H7 (cell line): ENCODE measurements around the gene PIP5K1A. TPM values are rescaled to one million over a fixed set of nuclear protein-coding genes. Genes with fewer than 3 reads are reported as not detected.
"Not testable (repeated sequence)": the region's sequence is repeated elsewhere in the genome, so short reads cannot be mapped to it uniquely, and the experiment has no call there.

Experiments
- DNase-seq: peaks from one replicate; pipeline ENCODE4 v3.0.0; 2012
- H3K27me3 ChIP-seq: 2 replicates; pipeline ENCODE4 v1.6.0; 2011; ENCODE audit warnings: mild to moderate bottlenecking, low read length; ENCODE audit not compliant: control insufficient read depth, insufficient read depth
- H3K36me3 ChIP-seq: replicated peaks from 2 replicates; pipeline ENCODE4 v1.5.1; 2011; ENCODE audit warnings: low read length; ENCODE audit not compliant: control insufficient read depth, insufficient read depth
- H3K4me3 ChIP-seq: 2 replicates; pipeline ENCODE4 v1.5.1; 2011; ENCODE audit warnings: low read depth, mild to moderate bottlenecking, control low read depth, low read length, moderate library complexity; ENCODE audit not compliant: insufficient read depth
- total RNA-seq: library from RNA; depleted of rRNA; stranded (reverse); fragments of >200 nt; shearing (Covaris generic); gene quantifications from 2 replicates; pipeline ENCODE4 v1.2.3, GENCODE V29; 2014

PIP5K1A gene
- total RNA-seq, 1 experiment from 2014 or later, result 86.6 TPM

DNA sequence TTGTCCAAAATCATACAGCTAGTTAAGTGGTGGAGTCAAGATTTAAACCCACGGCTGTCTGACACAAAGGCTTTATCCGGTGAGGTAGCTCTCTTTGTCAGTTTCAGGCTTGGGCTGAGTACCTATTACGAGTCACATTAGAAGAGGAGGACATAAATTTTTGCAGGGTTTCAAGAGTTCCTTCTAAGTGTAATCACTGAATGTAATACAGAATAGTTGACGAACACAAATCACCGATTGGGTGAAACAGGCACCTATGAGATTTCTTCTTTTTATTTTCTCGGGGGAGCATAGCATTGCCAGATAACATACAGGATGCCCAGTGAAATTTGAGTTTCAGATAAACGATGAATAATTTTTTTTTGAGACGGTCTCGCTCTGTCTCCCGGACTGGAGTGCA is 57.0 kb downstream of the PIP5K1A start:
- DNase-seq, result no peak
- Histone ChIP-seq H3K36me3 (peaks cover under 1% of the 10 kb centered on the region; the same call in 1 of the 2 replicates), H3K27me3 (no peaks in the 10 kb centered on the region), H3K4me3 (peak overlapping the region; percentile 94)

DNA sequence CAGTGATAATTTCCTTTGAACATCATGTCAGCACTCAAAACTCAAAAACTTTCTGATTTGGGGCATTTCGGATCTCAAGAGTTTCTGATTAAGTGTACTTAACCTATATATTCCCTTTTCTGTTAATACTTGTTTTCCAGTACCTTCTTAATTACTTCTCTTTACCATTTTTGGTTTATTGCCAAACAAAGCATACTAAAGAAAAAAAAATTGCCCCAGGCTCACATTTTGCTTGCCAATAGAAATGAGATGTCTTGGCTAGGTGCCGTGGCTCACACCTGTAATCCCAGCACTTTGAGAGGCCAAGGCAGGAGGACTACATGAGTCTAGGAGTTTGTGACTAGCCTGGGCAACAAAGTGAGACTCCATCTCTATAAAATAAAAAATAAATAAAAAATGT is 61.0 kb downstream of the PIP5K1A start:
- Histone ChIP-seq H3K27me3 (no peaks in the 10 kb centered on the region), H3K36me3 (peaks cover 7% of the 10 kb centered on the region), H3K4me3 (no peak overlapping the region)
- no peak for DNase-seq

DNA sequence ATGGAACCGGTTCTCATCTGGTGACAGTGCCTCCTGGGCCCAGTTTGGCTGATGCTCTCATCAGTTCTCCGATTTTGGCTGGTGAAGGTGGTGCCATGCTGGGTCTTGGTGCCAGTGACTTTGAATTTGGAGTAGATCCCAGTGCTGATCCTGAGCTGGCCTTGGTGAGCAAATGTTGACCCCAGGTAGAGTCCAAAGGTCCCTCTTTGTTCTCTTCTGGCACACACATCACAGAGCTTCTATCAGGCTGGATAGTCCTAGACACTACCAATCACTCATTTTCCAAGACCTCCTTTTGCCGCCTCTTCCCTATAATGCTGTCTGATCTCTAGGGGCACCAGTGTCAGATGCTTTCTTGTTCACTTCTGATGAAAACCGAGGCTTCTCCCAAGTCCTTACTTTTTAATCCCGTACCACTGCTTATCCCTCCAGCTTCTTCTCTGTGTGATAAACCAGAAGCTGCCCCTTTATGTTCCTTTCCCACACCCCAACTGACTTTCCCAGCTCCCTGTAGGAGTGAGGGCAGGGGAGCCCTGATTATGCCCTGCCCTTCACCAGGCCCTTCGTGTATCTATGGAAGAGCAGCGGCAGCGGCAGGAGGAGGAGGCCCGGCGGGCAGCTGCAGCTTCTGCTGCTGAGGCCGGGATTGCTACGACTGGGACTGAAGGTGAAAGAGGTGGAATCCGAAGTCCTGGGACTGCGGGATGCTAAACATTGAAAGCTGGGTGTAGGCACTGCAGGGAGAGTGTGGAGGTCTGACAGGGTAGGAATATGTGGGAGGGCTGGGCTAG is 67.3 kb downstream of the PIP5K1A start:
- DNase-seq, result no peak
- Histone ChIP-seq H3K27me3 (no peaks in the 10 kb centered on the region), H3K36me3 (peaks cover 34% of the 10 kb centered on the region), H3K4me3 (no peak overlapping the region)

DNA sequence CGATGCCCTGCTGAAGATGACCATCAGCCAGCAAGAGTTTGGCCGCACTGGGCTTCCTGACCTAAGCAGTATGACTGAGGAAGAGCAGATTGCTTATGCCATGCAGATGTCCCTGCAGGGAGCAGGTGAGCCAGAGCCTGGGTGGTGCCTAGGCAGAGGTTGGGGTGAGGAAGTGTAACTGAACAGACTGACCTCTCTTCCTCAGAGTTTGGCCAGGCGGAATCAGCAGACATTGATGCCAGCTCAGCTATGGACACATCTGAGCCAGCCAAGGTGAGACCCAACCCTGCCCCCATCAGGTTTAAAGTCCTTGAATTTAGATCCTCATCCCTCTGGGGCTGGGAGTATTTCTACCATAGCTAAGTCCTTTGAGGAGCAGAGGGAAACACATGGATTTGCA is 68.0 kb downstream of the PIP5K1A start:
- peaks cover 34% of the 10 kb centered on the region for H3K36me3 ChIP-seq
- DNase-seq, result no peak
- H3K27me3 ChIP-seq, result no peaks in the 10 kb centered on the region
- no peak overlapping the region for H3K4me3 ChIP-seq

DNA sequence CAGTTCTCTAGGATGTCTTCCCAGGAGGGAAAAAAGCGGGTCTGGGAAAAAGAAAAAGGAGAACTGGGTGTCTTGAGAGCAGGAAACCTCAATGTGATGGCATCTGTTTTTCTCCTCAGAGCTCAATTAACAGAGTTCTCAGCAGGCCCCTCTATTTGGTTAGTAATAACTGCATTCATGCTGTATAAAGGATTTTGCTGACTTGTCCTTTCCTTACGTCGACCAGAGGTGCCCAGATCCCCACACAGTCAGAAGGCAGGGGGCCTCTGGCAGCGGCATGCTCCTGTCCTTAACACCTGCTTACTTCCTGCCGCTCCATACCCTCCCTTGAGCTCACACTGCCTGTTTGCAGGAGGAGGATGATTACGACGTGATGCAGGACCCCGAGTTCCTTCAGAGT is 68.5 kb downstream of the PIP5K1A start:
- Histone ChIP-seq H3K27me3 (no peaks in the 10 kb centered on the region), H3K36me3 (peaks cover 34% of the 10 kb centered on the region), H3K4me3 (no peak overlapping the region)
- DNase-seq, result no peak

DNA sequence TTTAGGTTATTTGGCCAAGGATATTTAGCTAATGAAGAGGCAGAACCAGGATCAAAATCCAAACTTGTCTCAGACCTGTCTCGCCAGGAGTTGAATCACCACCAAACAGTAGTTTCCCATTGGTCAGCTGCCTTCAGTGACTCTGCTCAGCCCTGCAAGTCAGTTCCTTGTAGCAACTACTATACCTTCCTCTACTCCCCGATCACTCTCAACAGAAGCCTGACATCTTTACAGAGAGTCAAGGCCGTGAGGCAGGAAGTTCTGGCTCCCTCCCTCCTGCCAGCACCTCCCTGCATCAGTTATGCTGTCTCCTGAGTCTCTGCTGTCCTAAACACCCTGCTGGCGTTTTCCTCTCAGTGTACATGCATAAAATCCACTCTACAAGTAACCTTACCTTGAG is 69.4 kb downstream of the PIP5K1A start:
- H3K4me3 ChIP-seq, result no peak overlapping the region
- DNase-seq, result no peak
- no peaks in the 10 kb centered on the region for H3K27me3 ChIP-seq
- H3K36me3 ChIP-seq, result peaks cover 34% of the 10 kb centered on the region

DNA sequence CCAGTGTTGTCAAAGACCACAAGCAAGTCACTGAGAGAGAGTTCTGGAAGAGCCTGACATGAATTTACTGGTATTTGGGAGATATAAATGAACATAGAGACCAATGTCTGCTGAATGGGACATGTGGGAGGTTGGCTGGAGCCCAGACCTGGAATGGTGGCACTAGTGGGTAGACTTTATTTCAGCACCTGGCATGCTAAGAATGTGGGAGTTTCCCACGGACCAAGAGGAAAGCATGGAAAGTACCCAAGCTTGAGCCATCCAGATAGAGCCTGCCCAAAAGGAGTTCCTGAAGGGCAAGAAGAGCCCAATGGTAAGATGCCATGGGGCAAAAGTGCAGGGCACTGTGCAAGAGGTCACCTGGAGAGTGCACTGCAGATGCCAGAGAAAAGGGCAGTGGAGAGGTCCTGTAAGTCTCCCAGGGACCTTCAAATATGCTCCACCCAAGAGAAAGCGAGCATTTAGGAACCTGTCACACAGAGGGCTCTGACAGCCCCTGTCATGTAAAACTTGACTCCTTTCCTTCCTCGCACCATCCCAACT is 75.6 kb downstream of the PIP5K1A start:
- no peak for DNase-seq

DNA sequence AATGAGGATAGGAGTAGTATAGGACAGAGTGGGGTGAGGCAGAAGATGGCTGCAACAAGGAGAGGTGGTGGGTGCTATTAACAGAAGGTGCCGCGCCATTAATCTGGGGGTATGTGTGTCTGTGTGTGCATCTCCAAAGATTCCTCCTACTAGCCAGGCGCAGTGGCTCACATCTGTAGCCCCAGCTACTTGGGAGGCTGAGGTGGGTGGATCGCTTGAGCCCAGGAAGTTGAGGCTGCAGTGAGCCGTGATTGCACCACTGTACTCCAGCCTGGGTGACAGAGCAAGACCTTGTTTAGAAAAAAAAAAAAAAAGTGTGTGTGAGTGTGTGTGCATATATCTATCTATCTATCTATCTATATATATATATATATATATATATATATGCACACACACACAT is 77.0 kb downstream of the PIP5K1A start:
- not testable (repeated sequence) for H3K27me3 ChIP-seq, H3K4me3 ChIP-seq, DNase-seq

More for the DNA sequence above, 75.6 kb downstream of the PIP5K1A start:
- no peak overlapping the region for H3K4me3 ChIP-seq
- no peaks in the 10 kb centered on the region; the same call in 1 of the 2 replicates for H3K27me3 ChIP-seq
- no peaks in the 10 kb centered on the region; the same call in 1 of the 2 replicates for H3K36me3 ChIP-seq

DNA sequence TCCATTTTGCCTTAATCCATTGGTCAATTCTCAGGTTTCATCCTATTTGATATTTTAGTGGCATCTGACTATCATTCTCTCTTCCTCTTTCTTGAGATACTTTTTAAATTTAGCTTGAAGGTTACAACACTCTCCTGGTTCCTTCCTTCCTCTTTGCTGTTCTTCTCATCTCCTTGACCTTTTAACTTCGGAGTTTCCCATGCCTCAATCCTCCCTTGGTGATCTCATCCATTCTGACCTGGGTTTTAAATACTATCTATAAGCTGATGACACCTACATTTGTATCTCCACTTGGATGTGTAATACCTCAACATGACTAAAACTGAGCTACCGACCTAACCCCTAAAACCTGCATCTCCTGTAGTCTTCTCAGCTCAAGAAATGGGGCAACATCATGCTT is 78.9 kb downstream of the PIP5K1A start:
- no peak for DNase-seq
- no peak overlapping the region for H3K4me3 ChIP-seq
- H3K27me3 ChIP-seq, result no peaks in the 10 kb centered on the region; the same call in 1 of the 2 replicates
- H3K36me3 ChIP-seq, result no peaks in the 10 kb centered on the region

More for the DNA sequence above, 77.0 kb downstream of the PIP5K1A start:
- H3K36me3 ChIP-seq, result not testable (repeated sequence)

DNA sequence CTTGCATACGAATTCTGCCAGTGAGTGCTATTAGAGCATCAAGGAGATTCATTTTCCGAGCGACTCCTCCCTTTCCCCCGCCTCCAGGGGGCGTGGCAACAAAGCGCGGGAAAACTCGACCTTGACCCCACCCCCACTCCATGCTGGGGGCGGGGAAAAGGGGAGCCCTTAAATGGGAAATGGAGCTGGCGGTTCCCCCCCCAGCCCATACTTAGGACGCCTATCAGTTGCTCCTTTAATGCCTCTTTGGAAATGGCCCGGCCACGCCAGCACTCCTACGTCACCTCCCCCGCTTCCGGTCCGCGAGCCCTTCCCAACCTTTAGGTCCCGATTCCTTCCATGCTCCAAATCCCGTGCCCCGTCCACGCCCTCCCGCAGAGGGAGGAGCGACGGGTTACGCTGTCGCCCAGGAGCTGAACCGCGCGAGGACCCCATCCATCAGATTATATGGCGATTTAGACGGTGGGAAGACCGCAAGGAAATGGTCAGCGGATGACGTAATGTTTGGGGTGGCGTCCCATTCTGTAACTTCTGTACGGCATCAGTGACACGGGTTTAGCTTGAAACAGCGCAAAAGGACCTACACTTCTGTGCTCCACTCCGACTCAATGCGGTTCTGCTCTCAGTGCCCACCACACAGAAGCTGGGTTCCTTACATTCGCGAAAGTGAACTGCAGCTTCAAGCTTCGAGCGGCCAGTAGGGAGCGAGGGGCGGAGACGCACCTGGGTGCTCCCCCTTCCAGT is 83.0 kb downstream of the PIP5K1A start:
- peak; percentile 98 for DNase-seq
- H3K27me3 ChIP-seq, result no peaks in the 10 kb centered on the region; the same call in 1 of the 2 replicates
- peak overlapping the region; percentile 72 for H3K4me3 ChIP-seq
- H3K36me3 ChIP-seq, result peaks cover 8% of the 10 kb centered on the region

DNA sequence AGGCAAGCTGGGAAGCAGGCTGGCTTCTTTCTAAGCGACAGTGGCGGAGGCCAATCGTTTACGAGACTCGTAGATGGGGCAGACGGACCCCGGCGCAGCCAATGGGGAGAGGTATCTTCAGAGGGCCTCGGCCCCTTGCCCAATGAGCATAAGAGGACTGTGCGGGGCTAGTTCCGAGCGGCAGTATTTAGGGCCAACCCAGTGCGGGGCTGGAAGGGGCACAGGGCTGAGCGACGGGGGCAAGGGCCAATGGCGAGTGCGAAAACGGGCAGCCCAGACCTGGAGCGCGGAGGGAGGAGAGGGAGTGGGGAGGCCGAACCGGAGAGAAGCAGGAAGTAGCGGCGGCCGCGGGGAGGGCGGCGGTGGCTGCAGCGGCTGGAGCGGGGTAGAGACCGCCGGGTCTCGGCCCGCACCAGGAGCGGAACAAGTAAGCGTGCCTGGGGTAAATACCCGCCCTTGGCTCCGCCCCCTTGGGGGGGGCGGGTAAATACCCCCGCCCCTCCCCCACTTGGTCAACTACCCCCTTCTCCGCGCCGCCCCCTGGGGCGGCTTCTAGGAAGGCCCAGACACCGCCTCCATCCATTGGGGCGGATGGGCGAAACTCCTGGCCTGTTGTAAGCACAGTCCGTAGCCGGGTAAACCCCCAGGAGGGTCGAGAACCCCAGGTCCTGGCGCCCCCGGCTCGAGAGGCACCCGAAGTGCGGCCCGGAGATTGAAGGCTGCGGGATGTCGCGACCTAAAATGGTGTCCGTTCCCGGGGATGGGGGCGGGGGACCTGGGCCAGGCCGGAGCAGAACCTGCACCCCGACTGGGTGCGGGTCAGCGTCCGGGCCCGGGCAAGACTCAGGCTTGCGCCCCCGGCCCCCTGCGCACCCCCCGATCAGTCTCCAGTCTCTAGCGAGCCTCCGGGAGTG is 83.9 kb downstream of the PIP5K1A start, which contains the start of gene ZNF687:
ZNF687 (plus strand) TSS at position 331 of the 914 bp plus-strand sequence. CDS start 3,993 bp downstream, outside the sequence.
- Histone ChIP-seq H3K4me3 (peak within 1 kb of the TSS; percentile 72), H3K27me3 (no peaks in the 10 kb centered on the region), H3K36me3 (peaks cover 16% of the 10 kb centered on the region)
- peak; percentile 99 for DNase-seq

DNA sequence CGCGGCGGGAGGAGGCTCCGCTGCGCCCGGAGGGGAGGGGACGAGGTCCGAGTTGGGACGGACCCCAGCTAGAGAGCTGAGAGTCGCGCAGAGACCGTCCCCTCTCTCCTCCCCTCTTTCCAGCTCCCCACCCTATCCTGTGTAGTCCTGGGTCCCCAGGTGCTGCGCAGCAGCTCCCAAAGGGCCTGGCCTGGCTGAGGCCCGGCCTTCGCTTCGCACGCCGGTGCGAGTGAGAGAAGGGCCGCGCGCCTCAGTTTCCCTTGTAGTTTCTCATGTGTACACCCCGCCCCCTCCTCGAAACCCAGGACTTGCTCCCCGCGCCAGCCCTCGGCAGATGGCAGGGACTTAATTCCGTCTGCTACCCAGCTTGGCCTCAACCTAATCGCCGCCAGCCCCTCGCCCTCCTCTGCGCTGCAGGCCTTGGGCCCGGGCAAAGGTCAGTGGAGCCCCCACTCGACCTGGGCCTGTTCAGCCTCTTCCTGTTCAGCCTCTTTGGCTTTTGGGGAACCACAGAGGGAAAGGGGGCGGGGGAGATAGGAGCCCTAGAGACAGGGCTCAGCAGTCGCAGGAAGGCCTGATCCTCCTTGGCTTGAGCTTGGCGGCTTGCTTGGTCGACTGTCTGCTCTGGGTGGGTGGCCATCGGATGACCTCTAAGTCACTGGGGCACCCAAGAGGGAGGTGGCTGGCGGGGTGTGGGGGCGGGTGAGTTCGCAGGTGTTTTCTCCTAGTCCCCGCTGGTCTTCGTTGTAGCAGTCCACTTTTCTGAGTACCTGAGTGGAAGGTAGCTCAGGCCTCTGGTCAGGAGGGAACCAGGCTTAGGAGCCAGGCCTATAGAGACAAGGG is 84.8 kb downstream of the PIP5K1A start:
- DNase-seq, result peak; percentile 91
- Histone ChIP-seq H3K36me3 (peaks cover 23% of the 10 kb centered on the region), H3K4me3 (peak overlapping the region; percentile 72), H3K27me3 (no peaks in the 10 kb centered on the region)

DNA sequence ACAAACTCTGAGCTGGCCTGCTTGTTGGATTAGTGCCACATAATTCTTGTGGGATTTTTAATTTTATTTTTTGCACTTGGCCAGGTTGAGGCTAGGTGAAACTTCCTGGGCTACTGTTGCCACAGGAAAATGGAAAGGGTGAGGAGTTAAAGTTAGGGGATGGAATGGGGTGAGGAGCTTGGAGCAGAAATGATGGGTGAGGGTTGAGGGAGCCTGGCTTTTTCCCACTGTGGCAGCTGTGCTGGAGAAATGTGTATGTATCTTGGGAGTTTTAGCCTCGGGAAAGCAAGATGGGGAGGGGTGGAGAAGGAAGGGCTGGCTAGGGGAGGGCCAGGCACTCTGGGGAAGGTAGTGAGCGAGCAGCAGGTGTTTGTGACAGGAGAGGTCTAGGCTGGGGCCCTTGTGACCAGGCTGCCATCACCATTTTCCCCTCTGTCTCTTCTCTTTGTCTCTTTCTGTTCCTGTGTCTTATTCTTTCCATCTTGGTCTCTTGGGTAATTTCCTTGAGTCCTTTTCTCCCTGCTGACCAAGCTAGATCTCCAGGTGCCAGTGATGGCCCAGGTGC is 85.7 kb downstream of the PIP5K1A start:
- no peaks in the 10 kb centered on the region for H3K27me3 ChIP-seq
- no peak for DNase-seq
- no peak overlapping the region for H3K4me3 ChIP-seq
- peaks cover 31% of the 10 kb centered on the region for H3K36me3 ChIP-seq
